PC-9 (cell line): ENCODE data around the gene RIPOR2. TPM values are rescaled to one million over a fixed set of nuclear protein-coding genes. Genes with fewer than 3 reads are reported as not detected.

Source experiments
- BruUV-seq: library from RNA; stranded (reverse); fragments of 400-500 nt; replicated peaks from 2 replicates; lab custom pipeline; 2021; lab: Mats Ljungman, UMichigan
- CTCF ChIA-PET: fragments of 300-600 bp; sonication (Branson Sonifier 250); formaldehyde crosslinking; loops from one replicate; lab custom pipeline; 2022; ENCODE audit warnings: antibody characterized with exemption; lab: Charles Lee
- POLR2A ChIA-PET: fragments of 300-600 bp; sonication (Branson Sonifier 250); formaldehyde crosslinking; loops from one replicate; lab custom pipeline; 2022; ENCODE audit warnings: antibody characterized with exemption; ENCODE audit not compliant: unreplicated experiment; lab: Charles Lee
- DNase-seq, 2 experiments: peaks; one replicate each; pipeline versions ENCODE4 v3.0.0 to v3.0.0-alpha.2; 2015 to 2022; ENCODE audit warnings: mixed read lengths in 1 of 2
- H2AFZ ChIP-seq: fragments of 200-600 bp; sonication (generic); 2 replicates; pipeline ENCODE4 v1.8.1; 2017; ENCODE audit warnings: antibody characterized with exemption
- H3F3A ChIP-seq: fragments of 200-600 bp; sonication (generic); 2 replicates; pipeline ENCODE4 v1.8.1; 2017; ENCODE audit warnings: antibody characterized with exemption, mild to moderate bottlenecking, low read depth; ENCODE audit not compliant: insufficient read depth
- H3K27ac ChIP-seq: fragments of 200-600 bp; sonication (generic); 2 replicates; pipeline ENCODE4 v1.6.1; 2016; ENCODE audit warnings: mixed run types
- H3K27me3 ChIP-seq: fragments of 200-600 bp; sonication (generic); 2 replicates; pipeline ENCODE4 v1.6.1; 2016; ENCODE audit warnings: low read depth, mixed run types; ENCODE audit not compliant: insufficient read depth
- H3K36me3 ChIP-seq: fragments of 200-600 bp; sonication (generic); 2 replicates; pipeline ENCODE4 v1.6.1; 2016; ENCODE audit warnings: low read depth, mixed run types
- H3K4me1 ChIP-seq: fragments of 200-600 bp; sonication (generic); replicated peaks from 2 replicates; pipeline ENCODE4 v1.6.1; 2016; ENCODE audit warnings: mixed run types; ENCODE audit not compliant: insufficient read depth
- H3K4me2 ChIP-seq: fragments of 200-600 bp; sonication (generic); 2 replicates; pipeline ENCODE4 v1.6.1; 2017; ENCODE audit warnings: mixed run types
- H3K4me3 ChIP-seq: fragments of 200-600 bp; sonication (generic); 2 replicates; pipeline ENCODE4 v1.6.1; 2016; ENCODE audit warnings: mixed run types
- H3K79me2 ChIP-seq: fragments of 200-600 bp; sonication (generic); 2 replicates; pipeline ENCODE4 v1.6.1; 2017; ENCODE audit warnings: low read depth, mixed run types
- H3K9me2 ChIP-seq: fragments of 200-600 bp; sonication (generic); 2 replicates; pipeline ENCODE4 v1.8.1; 2017; ENCODE audit warnings: mild to moderate bottlenecking; ENCODE audit not compliant: insufficient read depth
- H3K9me3 ChIP-seq: fragments of 200-600 bp; sonication (generic); 2 replicates; pipeline ENCODE4 v1.8.1; 2016; ENCODE audit warnings: low read depth; ENCODE audit not compliant: insufficient read depth
- H4K20me1 ChIP-seq: fragments of 200-600 bp; sonication (generic); 2 replicates; pipeline ENCODE4 v1.8.1; 2017; ENCODE audit not compliant: insufficient read depth
- EZH2 ChIP-seq: fragments of 200-600 bp; sonication (generic); IDR thresholded peaks from 2 replicates; pipeline ENCODE4 v1.8.0; 2017; ENCODE audit warnings: antibody characterized with exemption, low read depth
- intact Hi-C: fragments of 100-400 bp; cut with micrococcal nuclease; formaldehyde crosslinking; loops from one replicate; pipeline ENCODE4 v1.10.0; 2022; ENCODE audit not compliant: unreplicated experiment
- total RNA-seq: library from RNA; stranded (reverse); gene quantifications from 2 replicates; pipeline ENCODE4 v1.2.3, GENCODE V29; 2021
- TF ChIP-seq, protein P1 (sequence below): fragments of 200-600 bp; sonication (generic); conservative IDR thresholded peaks from 2 replicates; pipeline ENCODE4 v1.6.1; 2017; ENCODE audit warnings: mixed run types, antibody characterized with exemption, mild to moderate bottlenecking, moderate library complexity

The RIPOR2 gene
- total RNA-seq, 1 experiment from 2014 or later, result 0.94 TPM

DNA sequence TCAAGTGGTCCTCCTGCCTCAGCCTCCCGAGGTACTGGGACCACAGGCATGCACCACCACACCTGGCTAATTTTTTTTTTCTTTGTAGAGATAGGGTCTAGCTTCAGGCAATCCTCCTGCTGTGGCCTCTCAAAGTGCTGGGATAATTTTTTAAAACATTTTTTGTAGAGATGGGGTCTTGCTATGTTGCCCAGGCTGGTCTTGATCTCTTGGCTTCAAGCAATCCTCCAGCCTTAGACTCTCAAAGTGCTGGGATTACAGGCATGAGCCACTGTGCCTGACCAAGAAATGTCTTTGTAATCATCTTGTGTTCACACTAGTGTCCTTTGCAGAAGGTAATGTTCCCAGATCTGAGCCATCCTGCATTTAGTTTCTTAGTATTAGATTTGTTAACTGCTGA lies 61.6 kb downstream of the RIPOR2 start:
- H3K79me2 ChIP-seq, result no peaks in the 10 kb centered on the region
- H3F3A ChIP-seq, result no peaks in the 10 kb centered on the region
- no peaks in the 10 kb centered on the region for H3K27me3 ChIP-seq
- BruUV-seq, result no TSS peak
- H3K9me3 ChIP-seq, result peaks cover 10% of the 10 kb centered on the region; the same call in 1 of the 2 replicates
- DNase-seq, result no peak
- intact Hi-C loops, result no loop called here
- H3K4me2 ChIP-seq, result no peak overlapping the region
- ChIA-PET CTCF (no interaction called here), POLR2A (no interaction called here)
- no peaks in the 10 kb centered on the region for H3K4me1 ChIP-seq
- no peaks in the 10 kb centered on the region for H4K20me1 ChIP-seq
- no peak overlapping the region for H2AFZ ChIP-seq
- no peaks in the 10 kb centered on the region for H3K9me2 ChIP-seq
- no peak overlapping the region for H3K27ac ChIP-seq
- TF ChIP-seq, protein P1, sequence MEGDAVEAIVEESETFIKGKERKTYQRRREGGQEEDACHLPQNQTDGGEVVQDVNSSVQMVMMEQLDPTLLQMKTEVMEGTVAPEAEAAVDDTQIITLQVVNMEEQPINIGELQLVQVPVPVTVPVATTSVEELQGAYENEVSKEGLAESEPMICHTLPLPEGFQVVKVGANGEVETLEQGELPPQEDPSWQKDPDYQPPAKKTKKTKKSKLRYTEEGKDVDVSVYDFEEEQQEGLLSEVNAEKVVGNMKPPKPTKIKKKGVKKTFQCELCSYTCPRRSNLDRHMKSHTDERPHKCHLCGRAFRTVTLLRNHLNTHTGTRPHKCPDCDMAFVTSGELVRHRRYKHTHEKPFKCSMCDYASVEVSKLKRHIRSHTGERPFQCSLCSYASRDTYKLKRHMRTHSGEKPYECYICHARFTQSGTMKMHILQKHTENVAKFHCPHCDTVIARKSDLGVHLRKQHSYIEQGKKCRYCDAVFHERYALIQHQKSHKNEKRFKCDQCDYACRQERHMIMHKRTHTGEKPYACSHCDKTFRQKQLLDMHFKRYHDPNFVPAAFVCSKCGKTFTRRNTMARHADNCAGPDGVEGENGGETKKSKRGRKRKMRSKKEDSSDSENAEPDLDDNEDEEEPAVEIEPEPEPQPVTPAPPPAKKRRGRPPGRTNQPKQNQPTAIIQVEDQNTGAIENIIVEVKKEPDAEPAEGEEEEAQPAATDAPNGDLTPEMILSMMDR, result no peak
- no peak for TF ChIP-seq EZH2
- no peak overlapping the region for H3K4me3 ChIP-seq
- no peaks in the 10 kb centered on the region for H3K36me3 ChIP-seq

DNA sequence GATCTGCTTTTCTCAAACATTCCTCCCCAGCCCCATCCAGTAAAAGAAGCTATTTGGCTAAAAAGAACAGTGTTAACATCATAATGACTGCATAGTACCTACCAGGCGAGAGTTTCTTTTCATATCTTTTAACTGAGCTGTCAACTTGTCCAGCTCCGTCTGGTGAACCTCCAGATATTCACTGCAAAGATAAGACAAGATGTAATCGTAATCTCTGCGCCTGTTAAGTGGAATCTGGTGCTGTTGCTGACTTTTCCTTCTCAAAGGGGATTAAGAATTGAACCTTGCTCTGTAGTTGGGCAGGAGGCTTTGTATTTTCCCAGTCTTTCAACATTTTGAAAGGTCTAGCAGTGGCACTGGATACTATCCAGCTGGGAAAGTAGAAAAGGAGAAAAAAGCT lies 63.0 kb downstream of the RIPOR2 start:
- no TSS peak for BruUV-seq

DNA sequence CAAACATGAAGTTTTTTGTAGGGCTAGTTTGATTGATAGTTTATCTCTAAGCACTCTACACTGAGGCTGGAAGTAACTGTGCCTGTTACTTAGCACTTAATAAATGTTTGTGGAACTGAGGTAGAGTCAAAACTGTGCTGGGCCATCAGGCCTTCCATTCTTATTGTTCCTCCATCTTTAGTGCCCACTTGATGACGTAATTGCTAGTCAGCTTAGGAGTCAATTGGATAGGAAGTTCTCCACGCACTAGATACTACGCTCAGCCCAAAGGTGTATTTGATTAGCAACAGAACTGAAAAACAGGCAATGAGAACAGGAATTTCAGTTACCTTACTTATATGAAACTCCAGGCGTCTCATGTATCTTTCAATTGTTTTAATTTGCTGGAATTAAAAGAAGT lies 67.0 kb downstream of the RIPOR2 start:
- Histone ChIP-seq H3K27ac (no peak overlapping the region), H3K4me3 (no peak overlapping the region), H3K4me2 (no peak overlapping the region), H3K9me2 (no peaks in the 10 kb centered on the region), H4K20me1 (no peaks in the 10 kb centered on the region), H3K36me3 (no peaks in the 10 kb centered on the region), H3K27me3 (no peaks in the 10 kb centered on the region), H3K4me1 (no peaks in the 10 kb centered on the region), H2AFZ (no peak overlapping the region), H3F3A (no peaks in the 10 kb centered on the region), H3K79me2 (no peaks in the 10 kb centered on the region), H3K9me3 (no peaks in the 10 kb centered on the region)
- CTCF ChIA-PET, result no interaction called here
- POLR2A ChIA-PET, result no interaction called here
- TF ChIP-seq EZH2, result no peak
- TF ChIP-seq, protein P1, result no peak
- BruUV-seq, result no TSS peak
- intact Hi-C loops, result no loop called here
- DNase-seq, result no peak

More for the DNA sequence above, 63.0 kb downstream of the RIPOR2 start:
- no peaks in the 10 kb centered on the region for H3K4me1 ChIP-seq
- H3K79me2 ChIP-seq, result no peaks in the 10 kb centered on the region
- no peak overlapping the region for H3K4me2 ChIP-seq
- H3K27me3 ChIP-seq, result no peaks in the 10 kb centered on the region
- H3K9me2 ChIP-seq, result no peaks in the 10 kb centered on the region
- peaks cover 5% of the 10 kb centered on the region; the same call in 1 of the 2 replicates for H3K9me3 ChIP-seq
- H3K27ac ChIP-seq, result no peak overlapping the region
- DNase-seq, result no peak
- TF ChIP-seq, protein P1, result no peak
- no peak for TF ChIP-seq EZH2
- H3F3A ChIP-seq, result no peaks in the 10 kb centered on the region
- ChIA-PET POLR2A (no interaction called here), CTCF (no interaction called here)
- no peaks in the 10 kb centered on the region for H4K20me1 ChIP-seq
- H3K36me3 ChIP-seq, result no peaks in the 10 kb centered on the region
- no peak overlapping the region for H3K4me3 ChIP-seq
- intact Hi-C loops, result no loop called here
- H2AFZ ChIP-seq, result no peak overlapping the region
